Measurements from ENCODE around the gene TNS1. TPM values are rescaled to one million over a fixed set of nuclear protein-coding genes. Genes with fewer than 3 reads are reported as not detected.
A peak's percentile ranks its signal among the peaks of the same experiment; 100 is the strongest.

TNS1 gene
- total RNA-seq, 1 donor from 2014 or later, result 25.1 TPM

DNA sequence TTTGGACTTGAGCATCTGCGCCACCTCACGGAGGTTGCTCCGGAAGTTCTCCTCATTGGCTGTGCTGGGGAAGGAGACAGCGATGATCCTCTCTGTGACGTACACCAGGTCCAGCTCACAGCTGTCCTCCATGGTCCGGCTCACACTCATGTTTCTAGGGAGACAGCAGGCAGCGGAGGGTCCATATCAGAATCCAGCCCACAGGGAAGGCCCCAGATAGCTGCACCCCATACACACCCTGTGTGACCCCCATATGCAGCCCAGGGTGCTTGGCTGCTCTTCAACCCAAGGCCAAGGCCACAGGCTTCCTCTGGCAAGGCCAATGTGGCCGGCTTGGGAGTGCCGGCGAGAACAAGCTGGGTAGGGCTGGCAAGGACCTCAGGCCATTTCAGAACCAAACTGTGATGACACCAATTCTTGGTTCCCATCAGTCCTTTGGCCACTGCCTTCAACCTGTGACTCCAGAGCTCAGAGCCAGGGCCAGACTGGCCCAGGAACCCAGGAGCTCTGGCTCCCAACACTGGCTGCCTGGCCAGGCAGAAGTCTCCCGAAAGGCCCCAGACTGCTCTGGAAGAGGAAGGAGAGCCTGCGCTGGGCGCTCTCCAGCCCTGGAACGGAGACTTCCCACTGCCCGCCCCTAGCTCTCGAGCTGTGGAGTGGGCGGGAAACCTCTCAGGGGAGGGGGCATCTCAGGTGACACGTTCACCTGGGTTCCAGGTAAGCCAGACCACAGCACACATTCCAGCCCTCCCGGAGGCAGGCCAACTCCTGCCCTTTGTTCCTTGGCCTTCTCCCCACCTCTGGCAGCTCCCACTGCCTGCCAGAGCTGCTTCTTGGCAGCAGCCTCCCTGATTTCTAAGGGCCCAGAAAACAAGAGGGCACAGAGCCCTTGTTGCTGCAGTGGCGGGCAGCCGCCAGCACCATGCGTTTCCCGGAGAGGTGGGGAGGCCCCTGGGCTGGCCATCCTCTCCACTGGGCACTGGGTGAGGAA lies 104.7 kb downstream of the TNS1 start:
- no peak overlapping the region for H3K4me3 ChIP-seq (ENCODE audit: low read depth, low read length)
- no peak for TF ChIP-seq CTCF (conservative IDR thresholded peaks at IDR 0.05; ENCODE audit: low read depth, low read length)
- no peak for DNase-seq (ENCODE audit: low read depth)

DNA sequence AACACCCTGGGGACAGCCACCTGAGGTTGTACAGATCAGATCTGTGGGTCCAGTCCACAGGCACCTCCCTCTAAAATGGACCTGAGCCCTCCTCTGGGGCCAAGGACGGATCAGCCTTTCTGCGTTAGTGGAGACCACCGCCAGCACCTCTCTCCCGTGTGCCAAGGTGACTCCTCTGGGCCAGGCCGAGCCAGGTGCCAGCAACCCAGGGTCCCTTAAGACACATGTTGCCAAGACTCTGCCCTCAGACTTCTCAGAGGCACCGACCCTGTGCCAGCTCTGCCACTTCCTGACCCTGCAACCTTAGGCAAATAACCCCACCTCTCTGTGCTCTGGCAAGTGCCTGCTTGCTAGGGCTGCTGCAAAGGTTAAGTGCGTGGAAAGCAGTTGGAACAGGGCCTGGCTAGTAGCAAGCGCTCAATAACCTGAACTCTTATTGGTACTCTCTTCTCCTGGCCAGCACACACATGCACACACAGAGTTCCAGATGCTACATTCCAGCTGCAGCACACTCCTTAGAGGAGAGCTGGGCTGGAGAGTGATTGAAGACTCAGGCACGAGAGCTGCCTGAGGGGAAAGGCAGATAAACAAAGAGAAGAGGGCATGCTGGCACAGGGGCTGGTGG lies 105.6 kb downstream of the TNS1 start:
- no peak for TF ChIP-seq CTCF (conservative IDR thresholded peaks at IDR 0.05; ENCODE audit: low read depth, low read length)
- no peak for DNase-seq (ENCODE audit: low read depth)
- no peak overlapping the region for H3K4me3 ChIP-seq (ENCODE audit: low read depth, low read length)

DNA sequence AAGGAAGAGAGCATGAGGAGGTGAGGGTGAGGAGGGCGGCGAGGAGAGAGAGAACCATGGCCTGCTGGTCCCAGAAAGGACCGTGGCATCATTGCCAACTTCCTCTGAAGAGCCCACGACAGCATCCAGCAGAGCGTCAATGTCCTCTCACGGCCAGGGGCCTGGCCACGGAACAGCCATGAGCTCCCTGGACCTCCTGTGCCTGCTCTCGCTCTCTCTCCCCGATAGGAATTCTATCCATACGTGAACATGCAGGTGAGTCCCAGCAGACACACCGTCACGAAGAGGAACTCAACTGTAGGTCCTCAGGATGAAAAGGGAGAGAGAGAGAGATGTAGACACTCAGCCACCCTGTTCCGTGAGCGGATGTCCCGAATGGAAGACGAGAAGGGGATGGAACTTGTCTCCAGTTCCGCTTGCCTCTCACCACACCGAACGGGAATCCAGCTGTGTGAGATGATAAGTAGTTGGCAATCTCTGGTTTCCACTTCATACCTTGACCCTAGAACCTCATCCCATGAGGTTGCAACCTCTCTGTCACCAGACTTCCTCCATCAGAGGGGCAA lies 107.6 kb downstream of the TNS1 start:
- no peak for DNase-seq (ENCODE audit: low read depth)
- H3K4me3 ChIP-seq (ENCODE audit: low read depth, low read length), result no peak overlapping the region
- no peak for TF ChIP-seq CTCF (conservative IDR thresholded peaks at IDR 0.05; ENCODE audit: low read depth, low read length)

DNA sequence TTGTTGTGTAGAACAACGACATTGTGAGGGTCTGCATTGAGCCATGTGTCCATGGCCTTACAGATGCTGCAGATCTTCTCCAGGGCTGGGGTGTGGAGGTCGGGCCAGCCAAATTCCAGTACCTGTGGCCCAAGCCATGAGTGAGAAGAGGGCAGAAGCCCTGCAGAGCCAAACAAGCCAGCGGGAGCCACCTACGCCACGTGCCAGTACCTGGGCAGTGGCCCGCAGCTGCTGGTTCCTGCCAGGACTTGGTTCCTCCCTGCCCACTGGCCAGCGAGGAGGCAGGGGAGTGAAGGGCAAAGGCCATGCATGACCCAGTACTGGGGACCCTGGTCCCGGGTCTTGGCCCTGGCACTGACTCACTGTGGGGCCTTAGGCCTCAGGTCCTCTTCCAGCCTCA lies 109.4 kb downstream of the TNS1 start:
- DNase-seq (ENCODE audit: low read depth), result no peak
- no peak for TF ChIP-seq CTCF (conservative IDR thresholded peaks at IDR 0.05; ENCODE audit: low read depth, low read length)
- no peak overlapping the region for H3K4me3 ChIP-seq (ENCODE audit: low read depth, low read length)

- no peak overlapping the region for H3K4me3 ChIP-seq (ENCODE audit: low read depth, low read length)
- DNase-seq (ENCODE audit: low read depth), result no peak
- no peak for TF ChIP-seq CTCF (conservative IDR thresholded peaks at IDR 0.05; ENCODE audit: low read depth, low read length)
These were observed 110.2 kb downstream of the TNS1 start for GRCh38 chr2:217892560-217892959.

DNA sequence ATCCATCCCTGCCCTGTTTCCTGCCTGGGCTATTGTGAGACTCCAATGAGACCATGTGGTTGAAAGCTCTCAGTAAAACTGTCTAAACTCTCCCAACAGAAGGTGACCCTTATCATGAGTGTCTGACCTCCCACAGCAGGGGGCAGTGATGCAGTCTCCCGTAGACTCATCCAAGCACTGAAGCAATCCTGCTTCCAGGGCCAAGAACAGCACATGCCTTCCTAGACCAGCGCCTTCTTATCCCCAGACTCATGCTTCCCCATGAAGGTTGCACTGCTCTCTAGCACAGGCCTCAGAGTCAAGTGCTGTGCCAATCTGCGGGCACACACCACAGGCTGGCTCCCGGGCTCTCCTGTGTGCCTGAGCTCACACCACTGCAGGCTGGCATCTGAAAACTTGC lies 112.3 kb downstream of the TNS1 start:
- no peak for DNase-seq (ENCODE audit: low read depth)
- peak; percentile 47 for TF ChIP-seq CTCF (conservative IDR thresholded peaks at IDR 0.05; ENCODE audit: low read depth, low read length)
- no peak overlapping the region for H3K4me3 ChIP-seq (ENCODE audit: low read depth, low read length)

Data from epithelial cell of proximal tubule (primary cell).